Liver (tissue), 9 donors: ENCODE results near the gene PER1. TPM values are rescaled to one million over a fixed set of nuclear protein-coding genes. Genes with fewer than 3 reads are reported as not detected.
A peak's percentile ranks its signal among the peaks of the same experiment; 100 is the strongest.

Experiments
- DNase-seq: peaks from one replicate; pipeline ENCODE4 v3.0.0-alpha.2; 2017; ENCODE audit warnings: low spot score
- H3K27ac ChIP-seq, 2 donors: one replicate each; pipeline ENCODE4 v1.7.0; 2013; ENCODE audit warnings: inconsistent platforms in 2 of 2, low read length in 2 of 2, control low read depth in 1 of 2, low read depth in 1 of 2, mild to moderate bottlenecking in 1 of 2
- H3K27me3 ChIP-seq, 4 donors: one replicate each; pipeline versions ENCODE4 v1.6.1 to v1.7.0; 2013; ENCODE audit warnings: low read length in 3 of 4, inconsistent platforms in 1 of 4, mild to moderate bottlenecking in 1 of 4, moderate library complexity in 1 of 4; ENCODE audit not compliant: control insufficient read depth in 4 of 4, insufficient read depth in 4 of 4
- H3K36me3 ChIP-seq, 4 donors: one replicate each; pipeline versions ENCODE4 v1.6.1 to v1.7.0; 2013; ENCODE audit warnings: low read length in 3 of 4, mild to moderate bottlenecking in 3 of 4, low read depth in 1 of 4, moderate library complexity in 1 of 4; ENCODE audit not compliant: control insufficient read depth in 4 of 4, insufficient read depth in 3 of 4
- H3K4me1 ChIP-seq, 4 donors: one replicate each; pipeline versions ENCODE4 v1.6.1 to v1.7.0; 2013; ENCODE audit warnings: low read length in 3 of 4, mild to moderate bottlenecking in 3 of 4, moderate library complexity in 1 of 4; ENCODE audit not compliant: control insufficient read depth in 4 of 4, insufficient read depth in 4 of 4
- H3K4me3 ChIP-seq, 3 donors: one replicate each; pipeline versions ENCODE4 v1.6.1 to v1.7.0; 2013; ENCODE audit warnings: low read length in 3 of 3, control low read depth in 1 of 3, low read depth in 1 of 3, mild to moderate bottlenecking in 1 of 3
- H3K9ac ChIP-seq, 2 donors: one replicate each; pipeline ENCODE4 v1.7.0; 2013; ENCODE audit warnings: low read length in 2 of 2, mild to moderate bottlenecking in 2 of 2, moderate library complexity in 2 of 2, control low read depth in 1 of 2, low read depth in 1 of 2
- H3K9me3 ChIP-seq, 4 donors: one replicate each; pipeline versions ENCODE4 v1.6.1 to v1.7.0; 2013; ENCODE audit warnings: low read length in 3 of 4; ENCODE audit not compliant: control insufficient read depth in 4 of 4
- GABPA ChIP-seq, 2 donors: IDR thresholded peaks in 1 of 2; conservative IDR thresholded peaks in 1 of 2; 2 replicates each; pipeline ENCODE4 v1.6.1; 2016; ENCODE audit warnings: antibody characterized with exemption in 2 of 2, mild to moderate bottlenecking in 1 of 2, moderate library complexity in 1 of 2
- HNF4A ChIP-seq, 2 donors: conservative IDR thresholded peaks; 2 replicates each; pipeline ENCODE4 v1.6.1; 2016; ENCODE audit warnings: antibody characterized with exemption in 2 of 2, mild to moderate bottlenecking in 2 of 2
- HNF4G ChIP-seq: IDR thresholded peaks from 2 replicates; pipeline ENCODE4 v1.6.1; 2016; ENCODE audit warnings: antibody characterized with exemption
- JUND ChIP-seq, 2 donors: IDR thresholded peaks; 2 replicates each; pipeline ENCODE4 v1.6.1; 2016; ENCODE audit warnings: antibody characterized with exemption in 2 of 2
- NR2F2 ChIP-seq: IDR thresholded peaks from 2 replicates; pipeline ENCODE4 v1.6.1; 2016; ENCODE audit warnings: antibody characterized with exemption
- RAD21 ChIP-seq, 2 donors: IDR thresholded peaks; 2 replicates each; pipeline ENCODE4 v1.6.1; 2016; ENCODE audit warnings: antibody characterized with exemption in 2 of 2, mild to moderate bottlenecking in 2 of 2
- SP1 ChIP-seq: IDR thresholded peaks from 2 replicates; pipeline ENCODE4 v1.6.1; 2018; ENCODE audit warnings: antibody characterized with exemption, mild to moderate bottlenecking
- WGBS: extraction: QIAGEN DNeasy Blood & Tissue Kit; methylation state at CpG from one replicate; pipeline ENCODE4 v1.1.7; 2013; 5-methylcytosine and 5-hydroxymethylcytosine counted together
- polyA plus RNA-seq, 2 donors: library from polyadenylated mRNA; stranded (reverse) in 1 of 2; unstranded in 1 of 2; fragments of 200-250 nt in 1 of 2; fragments of >200 nt in 1 of 2; fragmentation: Nextera tagmentation in 1 of 2; extraction: Ambion mirVana in 1 of 2; gene quantifications; one replicate each; pipeline versions ENCODE4 v1.2.1 to v1.2.3, GENCODE V29; 2013 to 2015
- total RNA-seq, 2 donors: library from RNA; depleted of rRNA; stranded (reverse); fragments of >200 nt; gene quantifications; one replicate each; pipeline ENCODE4 v1.2.3, GENCODE V29; 2014
- TF ChIP-seq, protein P1 (sequence below): IDR thresholded peaks from 2 replicates; pipeline ENCODE4 v1.6.1; 2016; ENCODE audit warnings: antibody characterized with exemption
- TF ChIP-seq, protein P2 (sequence below): fragments of 150-350 bp; IDR thresholded peaks from 2 replicates; pipeline ENCODE4 v1.5.1; 2017; ENCODE audit warnings: improper control_type of control experiment, low read depth, low read length; ENCODE audit not compliant: missing input control
- donor health status: healthy.
- donor health status: healthy.
- donor health status: healthy.
- donor health status: healthy.
- donor health status: healthy.

The PER1 gene
- total and polyA plus RNA-seq, 4 donors = 10.1 to 71.6 (median 29.7) TPM

DNA sequence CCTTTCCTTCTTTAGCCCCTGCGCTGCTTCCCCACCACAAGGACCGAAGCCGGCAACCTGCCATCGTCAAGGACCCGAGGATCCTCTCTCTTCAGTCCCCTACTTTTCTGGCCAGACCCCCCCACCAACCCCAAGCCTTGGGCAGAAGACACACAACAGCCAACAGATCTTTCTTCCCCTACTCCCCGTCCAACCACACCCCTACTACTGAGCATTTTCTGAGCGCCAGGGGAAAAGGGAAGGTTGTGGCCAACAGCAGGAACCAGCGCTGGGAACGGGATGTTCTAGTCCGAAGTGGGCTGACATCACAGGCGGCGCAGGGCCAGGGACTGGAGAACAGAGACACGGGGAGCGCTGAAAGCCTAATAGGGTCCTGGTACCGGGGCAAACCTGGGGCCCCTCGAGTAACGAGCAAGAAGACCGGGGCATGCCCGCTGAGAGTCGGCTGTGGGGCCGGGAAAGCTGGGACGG, 528 bp downstream of the PER1 start:
- H3K4me1 ChIP-seq = peaks cover 12 to 47% (median 29%) of the 10 kb centered on the region in 4 donors

DNA sequence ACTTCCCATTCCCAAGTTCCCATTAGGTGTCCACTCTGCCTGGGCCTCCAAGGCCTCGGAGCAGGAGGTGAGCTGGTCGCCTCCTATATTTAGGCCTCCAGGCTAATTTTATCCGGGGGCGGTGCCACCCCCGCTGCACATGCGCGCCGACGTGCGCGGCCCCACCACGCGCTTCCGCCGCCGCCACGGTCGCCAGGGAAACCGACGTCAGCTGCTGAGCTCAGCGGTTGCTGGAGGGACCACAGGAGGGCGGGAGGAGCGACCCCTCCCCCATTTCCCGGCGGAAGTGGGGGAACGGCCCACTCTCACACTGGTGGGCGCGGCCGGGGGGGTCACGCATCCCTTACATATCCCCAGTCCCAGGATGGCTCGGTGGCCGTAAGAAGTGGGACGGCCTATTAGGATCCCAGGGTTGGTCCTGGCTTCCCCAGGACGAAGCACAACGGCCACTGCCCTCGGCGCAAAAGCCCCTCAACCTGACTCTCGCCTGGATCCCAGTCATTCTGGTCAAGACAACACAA, 1.0 kb downstream of the PER1 start:
- Histone ChIP-seq H3K27ac (peak overlapping the region; percentile 97 to 99), H3K4me1 (peaks cover 12 to 47% (median 29%) of the 10 kb centered on the region in 4 donors), H3K9ac (peak overlapping the region; percentile 84 to 86), H3K27me3 (no peaks in the 10 kb centered on the region), H3K9me3 (no peaks in the 10 kb centered on the region), H3K4me3 (peak overlapping the region; percentile 69 to 97 (median 79)), H3K36me3 (peaks cover 30 to 44% (median 37%) of the 10 kb centered on the region in 4 donors)
- DNase-seq = peak; percentile 80
- TF ChIP-seq RAD21 (IDR thresholded peaks at IDR 0.05) (no peak), GABPA (IDR thresholded peaks at IDR 0.05 in 1 of 2, conservative IDR thresholded peaks at IDR 0.05 in 1 of 2) (peak in 1 of 2 donors; percentile 71), HNF4G (no peak), NR2F2 (no peak)
- 47% methylated on average over 38 of the region's 38 CpGs for WGBS

More for the DNA sequence above, 528 bp downstream of the PER1 start:
- Histone ChIP-seq H3K9me3 (no peaks in the 10 kb centered on the region), H3K27ac (peak overlapping the region; percentile 97 to 99), H3K36me3 (peaks cover 25 to 39% (median 32%) of the 10 kb centered on the region in 4 donors), H3K9ac (peak overlapping the region; percentile 84 to 86), H3K4me3 (peak overlapping the region; percentile 69 to 97 (median 79)), H3K27me3 (no peaks in the 10 kb centered on the region)
- TF ChIP-seq, protein P1, sequence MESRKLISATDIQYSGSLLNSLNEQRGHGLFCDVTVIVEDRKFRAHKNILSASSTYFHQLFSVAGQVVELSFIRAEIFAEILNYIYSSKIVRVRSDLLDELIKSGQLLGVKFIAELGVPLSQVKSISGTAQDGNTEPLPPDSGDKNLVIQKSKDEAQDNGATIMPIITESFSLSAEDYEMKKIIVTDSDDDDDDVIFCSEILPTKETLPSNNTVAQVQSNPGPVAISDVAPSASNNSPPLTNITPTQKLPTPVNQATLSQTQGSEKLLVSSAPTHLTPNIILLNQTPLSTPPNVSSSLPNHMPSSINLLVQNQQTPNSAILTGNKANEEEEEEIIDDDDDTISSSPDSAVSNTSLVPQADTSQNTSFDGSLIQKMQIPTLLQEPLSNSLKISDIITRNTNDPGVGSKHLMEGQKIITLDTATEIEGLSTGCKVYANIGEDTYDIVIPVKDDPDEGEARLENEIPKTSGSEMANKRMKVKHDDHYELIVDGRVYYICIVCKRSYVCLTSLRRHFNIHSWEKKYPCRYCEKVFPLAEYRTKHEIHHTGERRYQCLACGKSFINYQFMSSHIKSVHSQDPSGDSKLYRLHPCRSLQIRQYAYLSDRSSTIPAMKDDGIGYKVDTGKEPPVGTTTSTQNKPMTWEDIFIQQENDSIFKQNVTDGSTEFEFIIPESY = no peak
- TF ChIP-seq HNF4A (conservative IDR thresholded peaks at IDR 0.05) = no peak
- TF ChIP-seq, protein P2, sequence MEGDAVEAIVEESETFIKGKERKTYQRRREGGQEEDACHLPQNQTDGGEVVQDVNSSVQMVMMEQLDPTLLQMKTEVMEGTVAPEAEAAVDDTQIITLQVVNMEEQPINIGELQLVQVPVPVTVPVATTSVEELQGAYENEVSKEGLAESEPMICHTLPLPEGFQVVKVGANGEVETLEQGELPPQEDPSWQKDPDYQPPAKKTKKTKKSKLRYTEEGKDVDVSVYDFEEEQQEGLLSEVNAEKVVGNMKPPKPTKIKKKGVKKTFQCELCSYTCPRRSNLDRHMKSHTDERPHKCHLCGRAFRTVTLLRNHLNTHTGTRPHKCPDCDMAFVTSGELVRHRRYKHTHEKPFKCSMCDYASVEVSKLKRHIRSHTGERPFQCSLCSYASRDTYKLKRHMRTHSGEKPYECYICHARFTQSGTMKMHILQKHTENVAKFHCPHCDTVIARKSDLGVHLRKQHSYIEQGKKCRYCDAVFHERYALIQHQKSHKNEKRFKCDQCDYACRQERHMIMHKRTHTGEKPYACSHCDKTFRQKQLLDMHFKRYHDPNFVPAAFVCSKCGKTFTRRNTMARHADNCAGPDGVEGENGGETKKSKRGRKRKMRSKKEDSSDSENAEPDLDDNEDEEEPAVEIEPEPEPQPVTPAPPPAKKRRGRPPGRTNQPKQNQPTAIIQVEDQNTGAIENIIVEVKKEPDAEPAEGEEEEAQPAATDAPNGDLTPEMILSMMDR = no peak
- TF ChIP-seq NR2F2 = peak; percentile 31
- TF ChIP-seq JUND (IDR thresholded peaks at IDR 0.05) = peak in 1 of 2 donors; percentile 36
- peak; percentile 5 for TF ChIP-seq HNF4G
- peak; percentile 52 for TF ChIP-seq SP1
- no peak for DNase-seq
- WGBS = 13% methylated on average over 22 of the region's 22 CpGs

DNA sequence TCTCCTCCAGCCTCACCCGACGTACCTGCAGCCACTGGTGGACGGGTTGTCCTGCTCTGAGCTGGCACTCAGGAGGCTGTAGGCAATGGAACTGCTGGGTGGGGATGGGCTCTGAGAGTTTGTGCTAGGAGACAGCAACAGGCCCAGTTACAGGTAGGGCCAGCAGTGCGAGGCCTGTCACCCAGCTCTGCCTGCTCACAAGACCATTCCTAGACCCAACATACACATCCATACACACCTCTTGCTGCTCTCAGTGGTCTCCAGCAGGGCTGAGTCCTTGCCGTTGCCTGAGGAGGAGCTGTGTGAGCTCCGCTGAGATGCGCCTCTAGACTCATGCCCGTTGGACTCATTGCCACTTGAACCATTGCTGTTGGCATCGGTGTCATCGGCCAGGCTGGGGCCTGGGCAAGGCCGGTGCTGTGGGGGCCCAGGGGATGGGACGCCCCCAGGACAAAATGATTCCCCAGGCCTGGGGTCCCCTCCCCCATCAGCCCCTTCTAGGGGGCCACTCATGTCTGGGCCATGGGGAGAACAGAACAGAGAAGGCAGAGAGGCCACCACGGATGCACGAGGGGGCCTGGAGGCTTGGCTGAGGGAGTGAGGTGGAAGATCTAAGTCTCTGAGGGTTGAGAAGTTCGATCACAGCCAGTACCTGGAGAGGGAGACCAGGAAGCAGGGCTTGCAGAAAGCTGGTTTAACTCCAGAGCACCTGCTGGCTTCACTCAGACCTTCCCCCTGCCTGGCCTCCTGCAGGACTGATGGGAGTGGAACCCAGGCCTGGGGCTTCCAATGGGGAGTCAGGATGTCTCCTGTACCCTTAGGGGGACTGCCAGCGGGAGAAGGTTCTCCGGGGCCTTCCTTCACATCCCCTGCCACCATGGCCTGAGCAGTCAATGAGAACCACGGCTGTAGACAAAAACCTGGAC, 1.7 kb downstream of the PER1 start:
- H3K9me3 ChIP-seq = no peaks in the 10 kb centered on the region
- peaks cover 12 to 45% (median 29%) of the 10 kb centered on the region in 4 donors for H3K4me1 ChIP-seq
- peak overlapping the region; percentile 5 to 60 for H3K9ac ChIP-seq
- H3K36me3 ChIP-seq = peaks cover 36 to 51% (median 44%) of the 10 kb centered on the region in 4 donors
- H3K4me3 ChIP-seq = peak overlapping the region in 1 of 3 donors; percentile 69
- TF ChIP-seq, protein P1 = no peak
- peak; percentile 20 for TF ChIP-seq SP1
- no peak for DNase-seq
- H3K27ac ChIP-seq = peak overlapping the region; percentile 56 to 99
- WGBS = 86% methylated on average over 18 of the region's 18 CpGs
- H3K27me3 ChIP-seq = no peaks in the 10 kb centered on the region
